OCI-M1 (cell line): ENCODE data around the gene PPP1R1C.
"Not testable (repeated sequence)": the region's sequence is repeated elsewhere in the genome, so short reads cannot be mapped to it uniquely, and the experiment has no call there.

ENCODE experiments used
- DNase-seq: peaks from one replicate; lab custom pipeline; 2025; lab: John Stamatoyannopoulos, UW

The PPP1R1C gene

GRCh38 chr2:182015334-182016109 lies 29.9 kb downstream of the PPP1R1C start:
- DNase-seq: no peak

GRCh38 chr2:182018218-182018617 lies 32.6 kb downstream of the PPP1R1C start:
- DNase-seq: no peak

GRCh38 chr2:182019731-182020130 lies 34.1 kb downstream of the PPP1R1C start:
- DNase-seq: no peak

- DNase-seq: peak; percentile 44
Measured at GRCh38 chr2:182020286-182021070, 34.8 kb downstream of the PPP1R1C start.

- DNase-seq: peak; percentile 9
Measured at GRCh38 chr2:182023235-182023634, 37.6 kb downstream of the PPP1R1C start.

- DNase-seq: not testable (repeated sequence)
Measured at GRCh38 chr2:182030875-182031274, 45.2 kb downstream of the PPP1R1C start.

- DNase-seq: no peak
Measured at GRCh38 chr2:182031956-182032355, 46.3 kb downstream of the PPP1R1C start.

GRCh38 chr2:182033449-182033848 lies 47.8 kb downstream of the PPP1R1C start:
- DNase-seq: no peak

GRCh38 chr2:182038576-182038975 lies 52.9 kb downstream of the PPP1R1C start:
- DNase-seq: no peak

GRCh38 chr2:182043021-182043420 lies 57.4 kb downstream of the PPP1R1C start:
- no peak for DNase-seq

- no peak for DNase-seq
Measured at GRCh38 chr2:182043861-182044260, 58.2 kb downstream of the PPP1R1C start.

GRCh38 chr2:182047544-182047943 lies 61.9 kb downstream of the PPP1R1C start:
- DNase-seq: no peak

- DNase-seq: no peak
Measured at GRCh38 chr2:182048088-182048487, 62.4 kb downstream of the PPP1R1C start.

- DNase-seq: no peak
Measured at GRCh38 chr2:182048621-182049020, 63.0 kb downstream of the PPP1R1C start.

GRCh38 chr2:182049372-182050148 lies 63.9 kb downstream of the PPP1R1C start:
- DNase-seq: peak; percentile 39

GRCh38 chr2:182050333-182051135 lies 64.9 kb downstream of the PPP1R1C start:
- DNase-seq: no peak

- DNase-seq: no peak
Measured at GRCh38 chr2:182055993-182056392, 70.3 kb downstream of the PPP1R1C start.

GRCh38 chr2:182057002-182057401 lies 71.3 kb downstream of the PPP1R1C start:
- DNase-seq: no peak

GRCh38 chr2:182058056-182058455 lies 72.4 kb downstream of the PPP1R1C start:
- DNase-seq: no peak

- no peak for DNase-seq
Measured at GRCh38 chr2:182061739-182062138, 76.1 kb downstream of the PPP1R1C start.

GRCh38 chr2:182062329-182062972 lies 76.8 kb downstream of the PPP1R1C start:
- DNase-seq: no peak
